A673 (cell line): ENCODE measurements around the gene ENTPD5. TPM values are rescaled to one million over a fixed set of nuclear protein-coding genes. Genes with fewer than 3 reads are reported as not detected.

Experiments used
- BruUV-seq: library from RNA; stranded (reverse); fragments of 400-500 nt; replicated peaks from 2 replicates; lab custom pipeline; 2021; lab: Mats Ljungman, UMichigan
- CTCF ChIA-PET: fragments of 300-600 bp; sonication (Branson Sonifier 250); formaldehyde crosslinking; loops from one replicate; lab custom pipeline; 2022; ENCODE audit warnings: antibody characterized with exemption; lab: Charles Lee
- POLR2A ChIA-PET: fragments of 300-600 bp; sonication (Branson Sonifier 250); formaldehyde crosslinking; loops from one replicate; lab custom pipeline; 2022; ENCODE audit warnings: antibody characterized with exemption; ENCODE audit not compliant: low non-redundant PET; lab: Charles Lee
- DNase-seq: peaks from one replicate; pipeline ENCODE4 v3.0.0-alpha.2; 2015; ENCODE audit warnings: low spot score
- H3K27ac ChIP-seq: fragments of 200-600 bp; sonication (generic); 2 replicates; pipeline ENCODE4 v1.5.1; 2016; ENCODE audit warnings: mixed run types, low read depth, mild to moderate bottlenecking, mixed read lengths, antibody characterized with exemption, low read length; ENCODE audit not compliant: poor library complexity, severe bottlenecking
- H3K27me3 ChIP-seq: fragments of 200-600 bp; sonication (generic); replicated peaks from 2 replicates; pipeline ENCODE4 v1.6.1; 2017; ENCODE audit warnings: mixed run types, low read depth, mild to moderate bottlenecking, mixed read lengths, antibody characterized with exemption, low read length; ENCODE audit not compliant: insufficient read depth, poor library complexity
- H3K36me3 ChIP-seq: fragments of 200-600 bp; sonication (generic); 2 replicates; pipeline ENCODE4 v1.6.1; 2016; ENCODE audit warnings: mixed run types, mild to moderate bottlenecking, mixed read lengths, antibody characterized with exemption, low read length; ENCODE audit not compliant: insufficient read depth, poor library complexity, severe bottlenecking
- H3K4me1 ChIP-seq: fragments of 200-600 bp; sonication (generic); 2 replicates; pipeline ENCODE4 v1.6.1; 2017; ENCODE audit warnings: mixed run types, mild to moderate bottlenecking, mixed read lengths, antibody characterized with exemption, low read length; ENCODE audit not compliant: insufficient read depth, poor library complexity, severe bottlenecking
- H3K4me3 ChIP-seq: fragments of 200-600 bp; sonication (generic); 2 replicates; pipeline ENCODE4 v1.5.1; 2016; ENCODE audit warnings: low read depth, mixed run types, mild to moderate bottlenecking, mixed read lengths, low read length; ENCODE audit not compliant: poor library complexity, severe bottlenecking
- H3K9me3 ChIP-seq: fragments of 200-600 bp; sonication (generic); 2 replicates; pipeline ENCODE4 v1.6.1; 2016; ENCODE audit warnings: mixed run types, low read depth, mild to moderate bottlenecking, mixed read lengths, antibody characterized with exemption, low read length; ENCODE audit not compliant: poor library complexity, severe bottlenecking
- CTCF ChIP-seq: fragments of 300-800, 200-600 bp; sonication (generic); conservative IDR thresholded peaks from 2 replicates; pipeline ENCODE4 v1.5.1; 2017; ENCODE audit warnings: low read depth, mild to moderate bottlenecking, antibody characterized with exemption, low read length, moderate library complexity, mixed read lengths
- EZH2 ChIP-seq: fragments of 200-600 bp; sonication (generic); IDR thresholded peaks from 2 replicates; pipeline ENCODE4 v1.6.1; 2017; ENCODE audit warnings: borderline replicate concordance, low read depth, mild to moderate bottlenecking, mixed read lengths, antibody characterized with exemption, low read length; ENCODE audit not compliant: poor library complexity, severe bottlenecking
- intact Hi-C: fragments of 100-400 bp; cut with micrococcal nuclease; formaldehyde crosslinking; loops from one replicate; pipeline ENCODE4 v1.10.0; 2022; ENCODE audit not compliant: unreplicated experiment
- total RNA-seq: library from RNA; stranded (reverse); gene quantifications from 2 replicates; pipeline ENCODE4 v1.2.3, GENCODE V29; 2021

Gene ENTPD5
- total RNA-seq, 1 experiment from 2014 or later: 14.6 TPM

DNA sequence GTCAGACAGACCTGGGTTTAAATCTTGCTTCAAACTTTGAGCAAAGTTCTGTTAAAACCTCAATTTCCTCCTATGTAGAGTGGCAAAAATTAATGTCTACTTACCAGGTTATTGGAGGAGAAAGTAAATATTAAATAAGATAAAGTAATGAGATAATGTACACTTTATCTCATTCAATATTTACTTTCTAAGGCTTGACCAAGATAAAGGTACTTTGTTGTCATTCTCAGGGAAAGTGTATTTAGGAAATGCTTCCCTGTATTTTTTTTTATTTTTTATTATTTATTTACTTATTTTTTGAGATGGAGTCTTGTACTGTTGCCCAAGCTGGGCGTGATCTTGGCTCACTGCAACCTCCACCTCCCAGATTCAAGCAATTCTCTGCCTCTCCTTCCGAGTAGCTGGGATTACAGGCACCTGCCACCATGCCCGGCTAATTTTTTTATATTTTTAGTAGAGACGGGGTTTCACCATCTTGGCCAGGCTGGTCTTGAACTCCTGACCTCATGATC lies 73.9 kb downstream of the ENTPD5 start:
- no peak for DNase-seq
- Histone ChIP-seq H3K36me3 (no peaks in the 10 kb centered on the region), H3K9me3 (no peaks in the 10 kb centered on the region), H3K4me1 (no peaks in the 10 kb centered on the region), H3K27me3 (no peaks in the 10 kb centered on the region), H3K27ac (no peak overlapping the region), H3K4me3 (no peak overlapping the region)
- ChIA-PET CTCF (no interaction called here), POLR2A (interaction anchor here (0.6 kb wide), 1 partner anchor 229 kb away, joined by 3 read pairs; no protein-coding TSS in a partner anchor)
- TF ChIP-seq CTCF (no peak), EZH2 (no peak)
- intact Hi-C loops: no loop called here
- BruUV-seq: no TSS peak

- Histone ChIP-seq H3K27ac (no peak overlapping the region), H3K4me3 (no peak overlapping the region), H3K4me1 (no peaks in the 10 kb centered on the region), H3K36me3 (no peaks in the 10 kb centered on the region), H3K9me3 (no peaks in the 10 kb centered on the region), H3K27me3 (no peaks in the 10 kb centered on the region)
- TF ChIP-seq EZH2 (no peak), CTCF (no peak)
- BruUV-seq: no TSS peak
- ChIA-PET POLR2A (interaction anchor here (0.6 kb wide), 1 partner anchor 228 kb away, joined by 3 read pairs; no protein-coding TSS in a partner anchor), CTCF (no interaction called here)
- DNase-seq: no peak
- intact Hi-C loops: no loop called here
Observed at GRCh38 chr14:73944432-73945158, 74.5 kb downstream of the ENTPD5 start.

GRCh38 chr14:73943083-73943482 lies 76.0 kb downstream of the ENTPD5 start:
- CTCF ChIA-PET: no interaction called here
- Histone ChIP-seq H3K9me3 (no peaks in the 10 kb centered on the region), H3K4me3 (no peak overlapping the region), H3K27me3 (no peaks in the 10 kb centered on the region), H3K36me3 (no peaks in the 10 kb centered on the region), H3K4me1 (no peaks in the 10 kb centered on the region), H3K27ac (no peak overlapping the region)
- no peak for TF ChIP-seq CTCF
- no peak for DNase-seq
- intact Hi-C loops: no loop called here
- POLR2A ChIA-PET: interaction anchor here (0.6 kb wide), 1 partner anchor 57 kb away, joined by 3 read pairs; no protein-coding TSS in a partner anchor
- no TSS peak for BruUV-seq
